Mammary epithelial cell (primary cell): ENCODE measurements around the gene PDIA4.

ENCODE experiments used
- EZH2 ChIP-seq: IDR thresholded peaks from 2 replicates; pipeline ENCODE4 v1.6.1; 2012; ENCODE audit warnings: low read length, inconsistent platforms, borderline replicate concordance
- TF ChIP-seq, protein P1 (sequence below), 2 donors: IDR thresholded peaks in 1 of 2; conservative IDR thresholded peaks in 1 of 2; 2 replicates each; pipeline ENCODE4 v1.5.1; 2011 to 2012; ENCODE audit warnings: inconsistent platforms in 2 of 2, low read length in 2 of 2, mild to moderate bottlenecking in 2 of 2, control low read depth in 1 of 2, low read depth in 1 of 2; ENCODE audit not compliant: insufficient read depth in 1 of 2; ENCODE audit errors: extremely low read depth in 1 of 2

DNA sequence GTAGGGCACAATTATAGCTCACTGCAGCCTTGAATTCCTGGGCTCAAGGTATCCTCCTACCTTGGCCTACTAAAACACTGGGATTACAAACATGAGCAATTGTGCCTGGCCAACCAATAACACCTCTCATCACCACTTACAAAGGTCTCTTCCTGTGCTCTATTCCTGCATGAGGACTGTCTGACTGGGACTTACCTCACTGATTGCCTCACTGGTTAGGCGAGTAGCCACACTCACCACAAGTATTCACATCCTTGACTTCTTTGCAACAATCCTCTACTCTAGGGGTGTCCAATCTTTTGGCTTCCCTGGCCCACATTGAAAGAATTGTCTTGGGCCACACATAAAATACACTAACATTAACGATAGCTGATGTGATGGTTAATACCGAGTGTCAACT, 22.6 kb upstream of the PDIA4 start:
- TF ChIP-seq, protein P1, sequence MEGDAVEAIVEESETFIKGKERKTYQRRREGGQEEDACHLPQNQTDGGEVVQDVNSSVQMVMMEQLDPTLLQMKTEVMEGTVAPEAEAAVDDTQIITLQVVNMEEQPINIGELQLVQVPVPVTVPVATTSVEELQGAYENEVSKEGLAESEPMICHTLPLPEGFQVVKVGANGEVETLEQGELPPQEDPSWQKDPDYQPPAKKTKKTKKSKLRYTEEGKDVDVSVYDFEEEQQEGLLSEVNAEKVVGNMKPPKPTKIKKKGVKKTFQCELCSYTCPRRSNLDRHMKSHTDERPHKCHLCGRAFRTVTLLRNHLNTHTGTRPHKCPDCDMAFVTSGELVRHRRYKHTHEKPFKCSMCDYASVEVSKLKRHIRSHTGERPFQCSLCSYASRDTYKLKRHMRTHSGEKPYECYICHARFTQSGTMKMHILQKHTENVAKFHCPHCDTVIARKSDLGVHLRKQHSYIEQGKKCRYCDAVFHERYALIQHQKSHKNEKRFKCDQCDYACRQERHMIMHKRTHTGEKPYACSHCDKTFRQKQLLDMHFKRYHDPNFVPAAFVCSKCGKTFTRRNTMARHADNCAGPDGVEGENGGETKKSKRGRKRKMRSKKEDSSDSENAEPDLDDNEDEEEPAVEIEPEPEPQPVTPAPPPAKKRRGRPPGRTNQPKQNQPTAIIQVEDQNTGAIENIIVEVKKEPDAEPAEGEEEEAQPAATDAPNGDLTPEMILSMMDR (conservative IDR thresholded peaks at IDR 0.05 in 1 of 2, IDR thresholded peaks at IDR 0.05 in 1 of 2; ENCODE audit: extremely low read depth in 1 of 2, insufficient read depth in 1 of 2, low read depth in 1 of 2, low read length in 2 of 2) = no peak
- no peak for TF ChIP-seq EZH2
